Liver (tissue), 3 donors: ENCODE data around the gene SZT2.
"Not testable (repeated sequence)": the region's sequence is repeated elsewhere in the genome, so short reads cannot be mapped to it uniquely, and the experiment has no call there.

Experiments used
- FOXA1 ChIP-seq: IDR thresholded peaks from 2 replicates; pipeline ENCODE4 v1.6.1; 2016; ENCODE audit warnings: antibody characterized with exemption
- GABPA ChIP-seq, 2 donors: IDR thresholded peaks in 1 of 2; conservative IDR thresholded peaks in 1 of 2; 2 replicates each; pipeline ENCODE4 v1.6.1; 2016; ENCODE audit warnings: antibody characterized with exemption in 2 of 2, mild to moderate bottlenecking in 1 of 2, moderate library complexity in 1 of 2
- RAD21 ChIP-seq, 2 donors: IDR thresholded peaks; 2 replicates each; pipeline ENCODE4 v1.6.1; 2016; ENCODE audit warnings: antibody characterized with exemption in 2 of 2, mild to moderate bottlenecking in 2 of 2
- TF ChIP-seq, protein P1 (sequence below): fragments of 150-350 bp; IDR thresholded peaks from 2 replicates; pipeline ENCODE4 v1.5.1; 2017; ENCODE audit warnings: improper control_type of control experiment, low read depth, low read length; ENCODE audit not compliant: missing input control
- TF ChIP-seq, protein P2 (sequence below): IDR thresholded peaks from 2 replicates; pipeline ENCODE4 v1.6.1; 2016; ENCODE audit warnings: antibody characterized with exemption, mild to moderate bottlenecking
- donor health status: healthy.
- donor health status: healthy.

DNA sequence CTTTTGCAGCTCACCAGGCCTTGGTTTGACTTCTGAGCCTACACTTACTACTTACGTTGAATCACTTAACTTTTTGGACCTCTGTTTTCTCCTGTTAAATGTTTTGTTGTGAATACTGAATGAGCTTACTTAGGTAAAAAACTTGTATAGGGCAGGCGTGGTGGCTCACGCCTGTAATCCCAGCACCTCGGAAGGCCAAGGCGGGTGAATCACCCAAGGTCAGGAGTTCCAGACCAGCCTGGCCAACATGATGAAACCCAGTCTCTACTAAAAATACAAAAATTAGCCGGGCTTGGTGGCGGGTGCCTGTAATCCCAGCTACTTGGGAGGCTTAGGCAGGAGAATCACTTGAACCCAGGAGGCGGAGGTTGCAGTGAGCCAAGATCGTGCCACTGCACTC lies 10.7 kb downstream of the SZT2 start:
- TF ChIP-seq RAD21 (IDR thresholded peaks at IDR 0.05); FOXA1; GABPA (IDR thresholded peaks at IDR 0.05 in 1 of 2, conservative IDR thresholded peaks at IDR 0.05 in 1 of 2): not testable (repeated sequence)
- TF ChIP-seq, protein P1, sequence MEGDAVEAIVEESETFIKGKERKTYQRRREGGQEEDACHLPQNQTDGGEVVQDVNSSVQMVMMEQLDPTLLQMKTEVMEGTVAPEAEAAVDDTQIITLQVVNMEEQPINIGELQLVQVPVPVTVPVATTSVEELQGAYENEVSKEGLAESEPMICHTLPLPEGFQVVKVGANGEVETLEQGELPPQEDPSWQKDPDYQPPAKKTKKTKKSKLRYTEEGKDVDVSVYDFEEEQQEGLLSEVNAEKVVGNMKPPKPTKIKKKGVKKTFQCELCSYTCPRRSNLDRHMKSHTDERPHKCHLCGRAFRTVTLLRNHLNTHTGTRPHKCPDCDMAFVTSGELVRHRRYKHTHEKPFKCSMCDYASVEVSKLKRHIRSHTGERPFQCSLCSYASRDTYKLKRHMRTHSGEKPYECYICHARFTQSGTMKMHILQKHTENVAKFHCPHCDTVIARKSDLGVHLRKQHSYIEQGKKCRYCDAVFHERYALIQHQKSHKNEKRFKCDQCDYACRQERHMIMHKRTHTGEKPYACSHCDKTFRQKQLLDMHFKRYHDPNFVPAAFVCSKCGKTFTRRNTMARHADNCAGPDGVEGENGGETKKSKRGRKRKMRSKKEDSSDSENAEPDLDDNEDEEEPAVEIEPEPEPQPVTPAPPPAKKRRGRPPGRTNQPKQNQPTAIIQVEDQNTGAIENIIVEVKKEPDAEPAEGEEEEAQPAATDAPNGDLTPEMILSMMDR, result not testable (repeated sequence)
- TF ChIP-seq, protein P2, sequence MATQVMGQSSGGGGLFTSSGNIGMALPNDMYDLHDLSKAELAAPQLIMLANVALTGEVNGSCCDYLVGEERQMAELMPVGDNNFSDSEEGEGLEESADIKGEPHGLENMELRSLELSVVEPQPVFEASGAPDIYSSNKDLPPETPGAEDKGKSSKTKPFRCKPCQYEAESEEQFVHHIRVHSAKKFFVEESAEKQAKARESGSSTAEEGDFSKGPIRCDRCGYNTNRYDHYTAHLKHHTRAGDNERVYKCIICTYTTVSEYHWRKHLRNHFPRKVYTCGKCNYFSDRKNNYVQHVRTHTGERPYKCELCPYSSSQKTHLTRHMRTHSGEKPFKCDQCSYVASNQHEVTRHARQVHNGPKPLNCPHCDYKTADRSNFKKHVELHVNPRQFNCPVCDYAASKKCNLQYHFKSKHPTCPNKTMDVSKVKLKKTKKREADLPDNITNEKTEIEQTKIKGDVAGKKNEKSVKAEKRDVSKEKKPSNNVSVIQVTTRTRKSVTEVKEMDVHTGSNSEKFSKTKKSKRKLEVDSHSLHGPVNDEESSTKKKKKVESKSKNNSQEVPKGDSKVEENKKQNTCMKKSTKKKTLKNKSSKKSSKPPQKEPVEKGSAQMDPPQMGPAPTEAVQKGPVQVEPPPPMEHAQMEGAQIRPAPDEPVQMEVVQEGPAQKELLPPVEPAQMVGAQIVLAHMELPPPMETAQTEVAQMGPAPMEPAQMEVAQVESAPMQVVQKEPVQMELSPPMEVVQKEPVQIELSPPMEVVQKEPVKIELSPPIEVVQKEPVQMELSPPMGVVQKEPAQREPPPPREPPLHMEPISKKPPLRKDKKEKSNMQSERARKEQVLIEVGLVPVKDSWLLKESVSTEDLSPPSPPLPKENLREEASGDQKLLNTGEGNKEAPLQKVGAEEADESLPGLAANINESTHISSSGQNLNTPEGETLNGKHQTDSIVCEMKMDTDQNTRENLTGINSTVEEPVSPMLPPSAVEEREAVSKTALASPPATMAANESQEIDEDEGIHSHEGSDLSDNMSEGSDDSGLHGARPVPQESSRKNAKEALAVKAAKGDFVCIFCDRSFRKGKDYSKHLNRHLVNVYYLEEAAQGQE, result not testable (repeated sequence)
